CD4-positive, alpha-beta T cell treated with Interleukin-21 for 1 hour (primary cell): ENCODE measurements around the gene NDEL1.

ENCODE experiments used
- DNase-seq: peaks from one replicate; pipeline ENCODE4 v3.0.0-alpha.2; 2020

The NDEL1 gene

GRCh38 chr17:8418471-8418870 is 17.2 kb upstream of the NDEL1 start:
- no peak for DNase-seq

DNA sequence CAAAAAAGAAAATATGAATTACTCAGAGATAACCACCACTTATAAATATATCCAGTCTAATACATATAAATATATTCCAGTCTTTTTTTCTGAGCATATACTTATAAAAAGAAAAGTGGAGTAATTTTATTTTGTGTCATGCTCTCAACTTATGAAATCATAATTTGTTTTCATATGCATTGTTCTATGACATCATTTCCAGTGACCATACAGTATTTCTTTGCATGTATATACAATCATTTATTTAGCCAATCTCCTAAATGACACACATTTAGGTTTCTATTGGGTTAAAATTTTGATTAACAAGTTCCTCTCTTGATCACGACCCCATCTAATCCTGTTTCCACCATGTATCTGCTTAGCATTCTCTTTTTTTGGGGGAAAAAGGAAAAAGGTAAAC is 16.4 kb upstream of the NDEL1 start:
- no peak for DNase-seq

GRCh38 chr17:8420041-8420934 is 15.4 kb upstream of the NDEL1 start:
- no peak for DNase-seq

DNA sequence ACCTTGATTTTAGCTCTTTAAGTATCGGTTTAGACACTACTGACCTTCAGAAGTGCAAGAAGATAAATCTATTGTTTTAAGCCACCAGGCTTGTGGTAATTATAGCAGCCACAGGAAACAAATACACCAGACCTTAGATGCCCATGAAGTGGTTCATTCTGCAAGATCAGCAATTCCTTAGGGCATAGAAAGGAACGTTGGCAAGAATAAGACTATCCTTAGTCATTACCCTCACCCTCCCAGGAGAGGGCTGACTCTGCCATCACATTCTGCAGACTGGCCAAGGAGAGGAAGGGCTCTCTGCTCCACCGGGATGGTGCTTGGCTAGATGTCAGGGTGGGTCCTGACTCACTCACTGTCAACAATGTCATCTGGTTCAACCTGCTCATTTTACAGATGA is 14.1 kb upstream of the NDEL1 start:
- DNase-seq: no peak

GRCh38 chr17:8426094-8426720 is 9.5 kb upstream of the NDEL1 start:
- no peak for DNase-seq

GRCh38 chr17:8426802-8427201 is 8.9 kb upstream of the NDEL1 start:
- no peak for DNase-seq

- DNase-seq: no peak
Measured at GRCh38 chr17:8430966-8431365, 4.7 kb upstream of the NDEL1 start.

DNA sequence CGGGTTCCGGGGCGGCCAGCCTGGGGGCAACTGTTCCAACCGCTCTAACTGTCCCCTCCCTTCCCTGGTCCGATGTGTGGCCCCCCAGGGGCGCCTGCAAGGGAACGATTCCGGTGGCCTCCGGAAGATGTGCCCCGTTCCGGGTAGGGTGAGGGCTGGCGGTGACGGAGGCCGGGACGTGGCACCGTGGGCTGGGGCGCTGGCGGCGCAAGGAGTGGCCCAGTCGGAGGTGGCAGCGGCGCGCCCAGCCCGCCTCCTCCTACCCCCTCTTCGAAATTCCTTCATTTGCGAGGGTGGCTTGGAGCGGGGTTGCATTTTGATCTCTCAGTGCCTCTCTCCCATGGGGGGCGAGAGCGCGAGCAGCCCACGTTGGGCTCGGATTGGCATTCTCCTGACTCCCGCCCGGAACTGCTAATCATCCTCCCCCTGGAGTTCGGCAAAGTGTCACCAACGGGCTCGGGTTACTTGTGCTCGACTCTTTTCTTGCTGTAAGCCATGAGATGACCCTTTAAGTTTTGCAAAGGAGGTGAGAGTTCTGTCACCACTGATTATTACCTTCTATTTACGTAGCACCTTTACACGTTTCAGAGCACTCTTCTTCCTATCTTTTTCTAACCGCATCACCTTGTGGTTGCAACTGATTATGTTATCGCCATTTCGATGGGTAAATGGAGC is 622 bp downstream of the NDEL1 start:
- DNase-seq: peak; percentile 66

DNA sequence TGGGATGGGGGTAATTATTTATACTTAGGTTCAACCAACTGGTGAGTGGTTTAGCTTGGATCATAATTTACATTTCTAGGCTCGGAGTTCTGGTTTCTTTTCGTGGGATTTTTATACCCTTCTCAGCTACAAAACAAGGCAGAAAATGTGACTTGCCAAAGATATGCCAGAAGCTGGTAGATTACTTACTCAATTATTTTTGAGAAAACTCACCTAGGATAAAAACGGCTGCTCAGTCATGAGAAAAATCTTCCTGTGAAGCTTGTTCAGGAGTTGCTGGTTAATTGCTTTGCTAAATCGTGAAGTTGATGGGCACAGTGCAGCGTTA is 1.1 kb downstream of the NDEL1 start:
- no peak for DNase-seq

GRCh38 chr17:8438441-8438840 is 2.8 kb downstream of the NDEL1 start:
- peak; percentile 24 for DNase-seq

GRCh38 chr17:8439681-8440080 is 4.0 kb downstream of the NDEL1 start:
- no peak for DNase-seq

DNA sequence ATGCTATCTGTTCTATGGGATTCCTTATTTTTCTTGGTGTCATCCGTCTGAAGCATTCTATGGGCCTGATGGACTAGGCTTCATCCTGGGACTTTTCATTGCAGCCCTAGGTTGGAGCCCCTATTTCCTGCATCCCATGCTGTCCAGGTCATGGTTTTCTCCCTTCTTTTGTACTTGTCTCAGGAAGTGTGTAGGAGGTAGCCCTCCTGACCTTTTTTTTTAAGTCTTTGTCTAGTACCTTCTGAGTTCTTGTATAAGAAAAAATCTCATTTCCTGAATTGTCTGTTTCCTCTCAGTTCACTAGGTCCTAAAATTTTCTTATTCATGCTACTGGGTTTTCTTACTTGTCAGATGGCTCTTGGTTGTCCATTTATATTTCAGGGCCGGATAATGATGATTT is 6.0 kb downstream of the NDEL1 start:
- no peak for DNase-seq

DNA sequence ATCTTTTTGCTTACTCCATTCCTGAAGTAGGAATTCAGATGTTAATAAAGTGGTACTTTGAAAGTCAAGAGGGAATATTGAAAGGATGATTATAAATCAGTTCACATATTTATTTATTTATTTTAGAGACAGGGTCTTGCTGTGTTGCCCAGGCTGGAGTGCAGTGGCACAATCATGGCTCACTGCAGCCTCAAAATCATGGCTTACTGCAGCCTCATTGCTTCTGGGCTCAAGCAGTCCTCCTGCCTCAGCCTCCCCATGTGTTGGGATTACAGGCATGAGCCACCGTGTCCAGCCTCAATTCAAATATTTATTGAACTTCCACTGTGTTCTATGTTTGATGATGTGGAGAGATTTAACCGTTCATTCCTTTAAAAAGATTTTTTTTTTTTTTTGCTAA is 6.6 kb downstream of the NDEL1 start:
- no peak for DNase-seq

DNA sequence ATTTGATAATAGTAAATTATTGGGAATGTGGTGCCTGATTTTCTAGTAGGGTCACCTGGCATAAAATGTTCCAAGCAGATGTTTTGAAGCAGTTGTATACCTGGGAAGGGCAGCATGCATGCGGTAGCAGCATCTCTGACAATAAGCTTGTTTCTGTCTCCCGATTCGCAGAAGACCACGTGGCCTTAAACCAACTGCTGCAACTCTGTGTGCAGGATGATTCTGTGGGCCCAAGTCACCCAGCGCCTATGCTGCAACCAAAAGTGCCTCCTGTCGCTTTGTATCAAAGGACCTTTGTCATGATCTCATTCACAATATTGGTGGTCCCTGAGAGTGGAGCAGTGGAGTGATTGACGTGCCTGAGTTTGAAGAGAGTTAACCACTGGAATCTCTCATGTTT is 8.1 kb downstream of the NDEL1 start:
- DNase-seq: no peak

DNA sequence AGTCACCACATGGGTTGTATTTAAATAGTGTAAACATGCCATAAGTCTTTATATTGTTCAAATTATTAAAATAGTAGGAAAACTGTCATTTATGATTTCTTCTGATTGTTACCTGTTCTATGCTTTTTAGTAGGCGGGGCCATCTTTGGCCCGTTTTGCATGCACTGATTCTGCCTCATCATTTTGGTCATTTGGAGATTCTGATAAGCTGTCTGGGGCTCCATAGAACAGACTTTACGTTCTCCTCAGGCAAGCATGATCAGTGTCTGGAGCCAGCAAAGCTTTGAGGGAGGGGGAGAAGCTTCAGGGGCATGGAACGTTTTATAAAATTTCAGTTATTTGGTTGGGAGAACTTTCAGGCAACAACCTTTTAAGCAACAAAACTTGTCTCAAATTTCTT is 8.8 kb downstream of the NDEL1 start:
- no peak for DNase-seq

DNA sequence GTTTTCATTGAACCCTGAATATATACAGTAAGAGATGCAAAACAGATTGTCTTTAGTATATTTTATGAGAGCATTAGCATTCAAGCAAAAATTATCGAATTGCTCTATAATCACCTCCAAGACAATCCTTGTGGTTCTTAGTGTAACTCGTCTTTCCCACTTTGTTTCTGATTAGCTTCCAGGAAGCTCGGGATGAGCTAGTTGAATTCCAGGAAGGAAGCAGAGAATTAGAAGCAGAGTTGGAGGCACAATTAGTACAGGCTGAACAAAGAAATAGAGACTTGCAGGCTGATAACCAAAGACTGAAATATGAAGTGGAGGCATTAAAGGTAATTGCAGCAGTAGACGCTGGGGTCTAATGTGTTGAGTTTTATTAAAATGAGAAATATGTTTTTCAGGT is 9.9 kb downstream of the NDEL1 start:
- no peak for DNase-seq

DNA sequence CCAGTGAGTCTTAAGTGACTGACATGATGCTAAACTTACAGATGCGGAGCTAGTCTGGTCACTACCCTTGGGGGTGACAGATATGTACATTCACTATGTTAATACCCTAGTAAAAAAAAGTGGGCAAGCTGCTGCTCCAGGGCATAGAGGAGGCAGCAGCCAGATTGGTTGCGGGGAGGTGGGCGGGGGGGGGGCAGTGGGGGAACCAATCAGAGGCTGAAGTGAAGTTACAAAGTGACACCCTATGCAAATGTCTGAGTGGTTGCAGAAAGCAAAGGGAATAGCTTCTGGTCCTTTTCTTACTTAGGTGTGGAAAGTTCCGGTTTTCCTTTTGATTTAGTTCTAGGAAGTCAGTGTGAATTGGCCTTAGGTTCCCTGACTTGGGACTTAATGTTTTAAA is 12.1 kb downstream of the NDEL1 start:
- no peak for DNase-seq

DNA sequence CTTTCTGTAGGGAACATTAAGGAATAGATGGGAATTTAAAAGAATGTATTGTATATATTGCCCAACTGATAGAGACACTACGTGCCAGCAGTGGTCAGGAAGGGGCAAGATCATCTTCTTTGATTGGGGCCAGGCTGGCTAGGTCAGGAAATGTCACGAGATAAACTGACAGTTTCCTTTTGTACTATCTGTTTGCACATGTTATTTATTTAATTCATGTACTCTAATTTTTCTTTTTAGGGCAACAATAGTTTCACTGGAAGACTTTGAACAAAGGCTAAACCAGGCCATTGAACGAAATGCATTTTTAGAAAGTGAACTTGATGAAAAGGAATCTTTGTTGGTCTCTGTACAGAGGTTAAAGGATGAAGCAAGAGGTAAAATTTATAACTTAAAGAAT is 12.6 kb downstream of the NDEL1 start:
- no peak for DNase-seq

DNA sequence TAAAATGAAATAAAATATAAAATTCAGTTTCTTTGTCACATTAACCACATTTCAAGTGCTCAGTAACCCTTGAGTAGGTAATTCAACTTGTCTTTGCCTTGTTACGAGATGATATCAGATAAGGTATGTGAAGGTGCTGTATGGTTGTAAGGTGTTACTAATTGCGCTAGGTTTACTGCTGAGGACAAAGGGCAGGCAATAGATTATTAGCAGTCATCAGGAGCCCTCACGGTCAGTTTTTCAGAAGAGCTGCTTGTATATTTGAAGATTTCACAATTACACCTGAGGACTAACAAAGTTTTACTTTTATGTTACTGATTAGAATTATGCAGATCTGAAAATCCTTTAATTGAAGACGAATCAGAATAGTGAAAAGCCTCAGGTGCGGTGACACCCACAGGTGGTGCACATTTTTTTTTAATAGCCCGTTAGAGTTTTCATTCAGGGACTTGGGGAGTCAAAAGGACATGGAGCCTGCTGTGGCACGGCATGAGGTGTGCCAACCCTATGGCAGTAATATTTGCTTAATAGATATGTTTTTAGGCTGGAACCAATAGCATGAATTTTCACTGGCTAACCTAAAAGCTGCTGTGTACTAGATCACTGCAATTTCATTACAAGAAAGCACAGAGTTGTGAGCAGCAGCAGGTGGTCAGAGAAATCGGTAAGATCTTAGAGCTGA is 16.4 kb downstream of the NDEL1 start:
- no peak for DNase-seq

- DNase-seq: no peak
Measured at GRCh38 chr17:8453326-8453725, 17.6 kb downstream of the NDEL1 start.

DNA sequence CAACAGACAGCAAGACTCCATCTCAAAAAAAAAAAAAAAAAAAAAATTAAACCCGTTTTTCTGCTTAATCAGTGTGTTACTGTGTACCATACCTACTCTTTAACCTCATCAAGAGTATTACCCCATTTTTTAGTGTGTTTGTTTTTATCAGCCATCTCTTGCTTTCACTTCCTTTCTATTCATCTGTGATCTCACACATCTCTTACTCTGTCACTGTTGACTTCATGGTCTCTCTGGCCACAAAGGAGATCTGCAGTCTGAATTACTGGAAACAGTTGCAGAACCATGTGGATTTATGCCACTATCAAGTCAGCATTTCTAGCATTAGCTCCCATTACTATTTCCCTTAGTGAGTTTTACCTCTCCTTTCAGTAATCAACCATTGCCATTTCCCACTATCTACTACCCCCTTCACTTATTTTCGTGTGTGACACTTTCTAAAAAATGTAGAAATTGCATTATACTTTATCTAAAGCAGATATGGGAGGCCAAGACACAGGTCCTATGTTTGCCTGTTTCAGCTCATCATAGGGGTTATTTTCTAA is 20.1 kb downstream of the NDEL1 start:
- DNase-seq: no peak

GRCh38 chr17:8458128-8458527 is 22.4 kb downstream of the NDEL1 start:
- DNase-seq: no peak

GRCh38 chr17:8459107-8459506 is 23.4 kb downstream of the NDEL1 start:
- DNase-seq: no peak
